DND-41 (cell line): ENCODE measurements around the gene TNRC6B.

ENCODE experiments used
- CTCF ChIP-seq: IDR thresholded peaks from 2 replicates; pipeline ENCODE4 v1.5.1; 2012; ENCODE audit warnings: borderline replicate concordance, low read length, moderate library complexity, mild to moderate bottlenecking; ENCODE audit not compliant: poor library complexity, severe bottlenecking; ENCODE audit errors: extremely low read depth
- EZH2 ChIP-seq: IDR thresholded peaks from 3 replicates; pipeline ENCODE4 v1.6.1; 2012; ENCODE audit warnings: borderline replicate concordance, low read depth, mild to moderate bottlenecking, moderate library complexity, low read length, inconsistent platforms; ENCODE audit not compliant: severe bottlenecking

GRCh38 chr22:40182231-40182835 lies 4.6 kb downstream of the TNRC6B start:
- no peak for TF ChIP-seq CTCF
- no peak for TF ChIP-seq EZH2
